Endothelial cell of umbilical vein (primary cell): ENCODE measurements around the gene NANOGP8. TPM values are rescaled to one million over a fixed set of nuclear protein-coding genes. Genes with fewer than 3 reads are reported as not detected.
"Not testable (repeated sequence)": the region's sequence is repeated elsewhere in the genome, so short reads cannot be mapped to it uniquely, and the experiment has no call there.

Source experiments
- BruUV-seq: library from RNA; stranded (reverse); fragments of 400-500 nt; replicated peaks from 2 replicates; lab custom pipeline; 2021; lab: Mats Ljungman, UMichigan
- CTCF ChIA-PET: fragments of 300-600, 350-600 bp; sonication (Branson Sonifier 250); formaldehyde crosslinking; loops from one replicate; lab custom pipeline; 2021; ENCODE audit warnings: antibody characterized with exemption, inconsistent platforms; lab: Charles Lee
- POLR2A ChIA-PET: fragments of 300-600, 350-600 bp; sonication (Branson Sonifier 250); formaldehyde crosslinking; loops from one replicate; lab custom pipeline; 2021; ENCODE audit warnings: antibody characterized with exemption, inconsistent platforms; lab: Charles Lee
- DNase-seq: peaks from one replicate; pipeline ENCODE4 v3.0.0-alpha.2; 2011; ENCODE audit warnings: low read depth, low spot score
- FAIRE-seq: peaks from 2 replicates; lab custom pipeline; 2011; peaks lifted over from hg19 to GRCh38; lab: Jason Lieb, UNC
- H2AFZ ChIP-seq: 2 replicates; pipeline ENCODE4 v1.6.0; 2012; ENCODE audit warnings: low read depth, low read length, control low read depth, inconsistent platforms
- H3K27ac ChIP-seq: 2 replicates; pipeline ENCODE4 v1.5.1; 2011; ENCODE audit warnings: low read depth, mild to moderate bottlenecking, control low read depth, low read length, moderate library complexity; ENCODE audit not compliant: insufficient read depth
- H3K27me3 ChIP-seq, 2 experiments: 2 replicates each; pipeline versions ENCODE4 v1.6.0 to v1.6.1; 2011; ENCODE audit warnings: low read length in 2 of 2, mixed read lengths in 1 of 2; ENCODE audit not compliant: control insufficient read depth in 2 of 2, insufficient read depth in 2 of 2
- H3K36me3 ChIP-seq, 2 experiments: 2 replicates in 1 of 2; 3 replicates in 1 of 2; pipeline ENCODE4 v1.5.1; 2011; ENCODE audit warnings: low read length in 2 of 2, mild to moderate bottlenecking in 1 of 2, moderate library complexity in 1 of 2; ENCODE audit not compliant: control insufficient read depth in 2 of 2, insufficient read depth in 2 of 2; ENCODE audit errors: extremely low read depth in 1 of 2
- H3K4me1 ChIP-seq: 3 replicates; pipeline ENCODE4 v1.5.1; 2011; ENCODE audit warnings: mild to moderate bottlenecking, low read length; ENCODE audit not compliant: control insufficient read depth, insufficient read depth; ENCODE audit errors: extremely low read depth
- H3K4me2 ChIP-seq: 2 replicates; pipeline ENCODE4 v1.6.1; 2011; ENCODE audit warnings: low read length, control low read depth, mixed read lengths; ENCODE audit not compliant: insufficient read depth
- H3K4me3 ChIP-seq, 3 experiments: fragments of 200-600 bp in 1 of 3; sonication (generic), shearing (Covaris generic) in 1 of 3; replicated peaks in 1 of 3; 2 replicates each; pipeline ENCODE4 v1.5.1; 2011 to 2016; ENCODE audit warnings: control low read depth in 3 of 3, low read length in 3 of 3, mild to moderate bottlenecking in 2 of 3, inconsistent platforms in 1 of 3, low read depth in 1 of 3, moderate library complexity in 1 of 3; ENCODE audit not compliant: insufficient read depth in 1 of 3
- H3K79me2 ChIP-seq: 2 replicates; pipeline ENCODE4 v1.6.0; 2012; ENCODE audit warnings: low read length, inconsistent platforms; ENCODE audit not compliant: control insufficient read depth, insufficient read depth
- H3K9ac ChIP-seq: replicated peaks from 2 replicates; pipeline ENCODE3; 2011; ENCODE audit warnings: low read length, control low read depth; ENCODE audit not compliant: insufficient read depth; ENCODE audit errors: extremely low read depth
- H3K9me1 ChIP-seq: replicated peaks from 3 replicates; pipeline ENCODE4 v1.6.0; 2011; ENCODE audit warnings: mild to moderate bottlenecking, low read length; ENCODE audit not compliant: control insufficient read depth, insufficient read depth; ENCODE audit errors: extremely low read depth
- H3K9me3 ChIP-seq: replicated peaks from 2 replicates; pipeline ENCODE4 v1.5.1; 2012; ENCODE audit warnings: low read length, inconsistent platforms; ENCODE audit not compliant: control insufficient read depth, insufficient read depth
- H4K20me1 ChIP-seq: replicated peaks from 2 replicates; pipeline ENCODE3; 2011; ENCODE audit warnings: mild to moderate bottlenecking, low read length; ENCODE audit not compliant: control insufficient read depth, insufficient read depth; ENCODE audit errors: extremely low read depth
- MYC ChIP-seq: IDR thresholded peaks from one replicate; pipeline ENCODE4 v1.6.1; 2011; ENCODE audit warnings: mild to moderate bottlenecking, low read depth, low read length
- dilution Hi-C: fragments of 300-500 bp; cut with MboI; formaldehyde crosslinking; loops from one replicate; pipeline ENCODE4 v1.15.0; 2019; ENCODE audit warnings: low sequenced_read_pairs; ENCODE audit not compliant: extremely low pct_ligation_motif_present
- intact Hi-C: fragments of 100-400 bp; cut with micrococcal nuclease; formaldehyde crosslinking; loops from one replicate; pipeline ENCODE4 v1.10.0; 2022
- polyA plus RNA-seq, 4 experiments: library from polyadenylated mRNA; depleted of rRNA in 3 of 4; stranded (reverse) in 3 of 4; unstranded in 1 of 4; fragments of >200 nt; gene quantifications; 2 replicates each; pipeline versions ENCODE4 v1.2.1 to v1.2.3, GENCODE V29; 2011 to 2012; ENCODE audit warnings: missing spikeins in 1 of 4
- total RNA-seq: library from RNA; stranded (reverse); gene quantifications from 2 replicates; pipeline ENCODE4 v1.2.3, GENCODE V29; 2021

Gene NANOGP8
- total and polyA plus RNA-seq, 2 donors (not counting 3 experiments of a cell fraction or from before 2014, with no cell fraction given), result not detected

DNA sequence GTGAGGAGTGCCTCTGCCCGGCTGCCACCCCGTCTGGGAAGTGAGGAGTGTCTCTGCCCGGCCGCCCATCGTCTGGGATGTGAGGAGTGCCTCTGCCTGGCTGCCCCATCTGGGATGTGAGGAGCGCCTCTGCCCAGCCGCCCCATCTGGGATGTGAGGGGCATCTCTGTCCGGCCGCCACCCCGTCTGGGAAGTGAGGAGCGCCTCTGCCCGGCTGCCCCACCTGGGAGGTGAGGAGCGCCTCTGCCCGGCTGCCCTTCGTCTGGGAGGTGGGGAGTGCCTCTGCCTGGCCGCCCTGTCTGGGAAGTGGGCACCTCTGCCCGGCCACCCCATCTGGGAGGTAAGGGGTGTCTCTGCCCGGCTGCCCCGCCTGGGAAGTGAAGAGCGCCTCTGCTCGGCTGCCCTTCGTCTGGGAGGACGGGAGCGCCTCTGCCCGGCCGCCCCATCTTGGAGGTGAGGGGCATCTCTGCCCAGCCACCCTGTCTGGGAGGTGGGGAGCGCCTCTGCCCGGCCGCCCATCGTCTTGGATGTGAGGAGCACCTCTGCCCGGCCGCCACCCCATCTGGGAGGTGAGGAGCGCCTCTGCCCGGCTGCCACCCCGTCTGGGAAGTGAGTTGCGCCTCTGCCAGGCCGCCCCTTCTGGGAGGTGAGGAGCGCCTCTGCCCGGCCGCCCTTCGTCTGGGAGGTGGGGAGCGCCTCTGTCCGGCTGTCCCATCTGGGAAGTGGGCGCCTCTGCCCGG lies 3.3 kb downstream of the NANOGP8 start:
- H3K4me2 ChIP-seq, H3K9me1 ChIP-seq, FAIRE-seq: not testable (repeated sequence)

DNA sequence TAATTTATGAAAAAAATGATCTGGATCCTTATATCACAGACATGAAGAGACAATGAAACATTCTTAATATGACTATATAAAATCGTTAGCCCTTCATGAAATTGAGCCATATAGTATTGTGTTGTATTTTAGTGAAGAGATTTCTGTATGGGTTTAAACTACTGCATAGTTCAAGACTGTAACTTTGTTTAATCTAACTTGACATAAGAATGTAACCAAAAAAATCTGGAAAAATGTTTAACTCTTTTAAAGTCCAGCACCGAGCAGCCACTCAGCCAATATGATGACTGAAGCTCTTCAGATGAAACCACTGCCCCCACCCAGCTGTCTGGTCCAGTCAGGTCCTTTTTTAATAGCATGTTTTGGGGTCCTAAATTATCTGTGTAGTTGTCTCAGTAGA lies 4.9 kb downstream of the NANOGP8 start:
- BruUV-seq, result no TSS peak

More for the DNA sequence above, 3.3 kb downstream of the NANOGP8 start:
- BruUV-seq, H3K27me3 ChIP-seq, H3K79me2 ChIP-seq, dilution Hi-C loops, H3K4me3 ChIP-seq, H2AFZ ChIP-seq, H3K36me3 ChIP-seq, H3K9me3 ChIP-seq, POLR2A ChIA-PET, H3K27ac ChIP-seq, H3K4me1 ChIP-seq, DNase-seq, intact Hi-C loops, H3K9ac ChIP-seq, H4K20me1 ChIP-seq, CTCF ChIA-PET: not testable (repeated sequence)

More for the DNA sequence above, 4.9 kb downstream of the NANOGP8 start:
- POLR2A ChIA-PET, result no interaction called here
- TF ChIP-seq MYC, result no peak
- Histone ChIP-seq H3K36me3 (no peaks in the 10 kb centered on the region), H3K4me3 (no peak overlapping the region), H3K4me2 (no peak overlapping the region), H3K27ac (no peak overlapping the region), H3K27me3 (peaks cover 3% of the 10 kb centered on the region in 2 experiments), H3K9me3 (no peaks in the 10 kb centered on the region), H3K4me1 (no peaks in the 10 kb centered on the region), H3K9me1 (no peaks in the 10 kb centered on the region), H3K79me2 (no peaks in the 10 kb centered on the region), H3K9ac (no peak overlapping the region), H2AFZ (no peak overlapping the region), H4K20me1 (no peaks in the 10 kb centered on the region)
- dilution Hi-C loops (no loop called here), intact Hi-C loops (no loop called here)
- no peak for DNase-seq
- CTCF ChIA-PET, result interaction anchor here (0.7 to 6.1 kb wide), 4 partner anchors 123 to 434 kb away, joined by 3 to 138 read pairs (median 20); no protein-coding TSS in a partner anchor
- no peak for FAIRE-seq
